Posterior vena cava (tissue), 2 donors: Measurements from ENCODE around the gene ARHGEF19. TPM values are rescaled to one million over a fixed set of nuclear protein-coding genes. Genes with fewer than 3 reads are reported as not detected.
A peak's percentile ranks its signal among the peaks of the same experiment; 100 is the strongest.
"Not testable (repeated sequence)": the region's sequence is repeated elsewhere in the genome, so short reads cannot be mapped to it uniquely, and the experiment has no call there.

ENCODE experiments used
- DNase-seq: peaks from one replicate; pipeline ENCODE4 v3.0.0-alpha.2; 2020; ENCODE audit warnings: low spot score
- intact Hi-C, 2 donors: fragments of 100-400 bp; cut with DNase I; formaldehyde crosslinking; loops; one replicate each; pipeline versions ENCODE4 v1.14.1 to v1.14.2; 2022 to 2023
- total RNA-seq, 2 donors: library from RNA; stranded (reverse); fragmentation: NEBNext Ultra II Directional; extraction: Animal tissue kit (Norgen Biotek cat#: 25700); gene quantifications; one replicate each; pipeline ENCODE4 v1.2.1, GENCODE V29; 2021
- donor health status: DM: yes; HTN: yes; CAD: no.
- donor health status: DM: yes; HTN: yes; CAD: no.

The ARHGEF19 gene
- total RNA-seq, 2 donors from 2014 or later: 4.7 to 5.5 TPM

DNA sequence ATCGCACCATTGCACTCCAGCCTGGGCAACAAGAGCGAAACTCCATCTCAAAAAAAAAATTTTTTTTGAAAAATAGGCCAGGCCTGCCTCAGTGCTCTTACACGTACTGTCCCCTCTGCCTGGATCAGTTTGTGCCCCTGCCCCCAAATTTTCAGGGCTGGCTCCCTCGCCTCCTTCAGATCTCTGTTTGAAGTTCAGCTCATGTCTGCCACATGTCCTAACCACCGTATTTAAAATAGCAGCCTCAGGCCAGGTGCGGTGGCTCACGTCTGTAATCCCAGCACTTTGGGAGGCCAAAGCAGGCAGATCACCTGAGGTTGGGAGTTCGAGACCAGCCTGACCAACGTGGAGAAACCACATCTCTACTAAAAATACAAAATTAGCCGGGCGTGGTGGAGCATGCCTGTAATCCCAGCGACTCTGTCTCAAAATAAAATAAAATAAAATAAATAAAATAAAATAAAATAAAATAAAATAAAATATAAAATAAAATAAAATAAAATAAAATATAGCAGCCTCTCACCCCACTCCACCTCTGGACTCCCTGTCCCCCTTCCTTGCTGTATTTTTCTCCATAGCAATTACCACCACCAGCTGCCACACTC, 48.7 kb downstream of the ARHGEF19 start:
- DNase-seq, intact Hi-C loops: not testable (repeated sequence)

DNA sequence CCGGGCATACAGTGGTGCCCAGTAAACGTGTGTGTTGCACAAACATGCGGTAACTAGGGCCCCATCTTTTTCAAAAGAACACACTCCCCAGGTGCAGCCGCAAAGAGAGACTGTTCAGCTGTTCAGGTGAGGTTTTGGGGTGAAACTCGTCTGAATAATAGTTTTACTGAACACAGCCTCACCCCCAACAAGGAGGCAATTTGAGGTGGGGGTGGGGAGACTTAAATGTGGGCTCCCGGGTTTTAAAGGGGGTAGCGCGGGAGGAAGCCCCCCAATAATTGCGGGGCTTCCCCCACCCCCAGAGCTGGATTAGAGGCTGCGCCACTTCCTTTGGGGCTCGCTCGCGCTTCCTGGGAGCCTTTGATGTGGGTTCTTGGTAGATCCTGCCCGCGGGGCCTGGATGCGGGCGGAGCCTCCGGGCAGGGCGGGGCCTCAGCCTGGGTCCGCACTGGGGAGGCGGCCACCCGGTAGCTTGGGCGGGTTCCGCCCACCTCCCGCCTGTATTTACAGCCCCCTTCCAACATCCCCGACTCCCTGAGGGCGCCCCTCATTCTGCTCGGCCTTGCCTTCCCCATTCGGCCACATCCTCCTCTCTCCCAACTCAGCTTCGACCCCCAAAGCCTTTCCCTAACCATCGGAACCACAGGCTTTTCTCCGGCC, 50.2 kb downstream of the ARHGEF19 start:
- intact Hi-C loops: no loop called here
- DNase-seq: no peak

DNA sequence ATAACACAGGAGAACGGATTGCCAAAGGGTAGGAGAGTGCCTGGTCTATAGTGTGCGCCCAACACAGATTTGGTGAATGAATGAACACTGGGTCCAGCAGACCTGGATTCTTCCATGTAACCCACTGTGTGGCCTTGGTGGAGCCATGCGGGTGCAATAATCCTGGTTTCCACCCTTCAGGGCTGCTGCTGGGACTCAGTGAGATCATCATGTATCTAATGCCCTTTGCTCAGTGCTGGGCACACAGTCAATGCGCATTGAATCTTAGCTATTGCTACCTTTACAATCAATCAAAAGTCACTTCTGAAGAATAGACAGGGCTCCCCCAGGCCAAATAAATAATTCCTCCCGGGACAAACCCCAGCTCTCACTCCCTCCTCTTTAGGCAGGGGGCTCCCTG, 50.7 kb downstream of the ARHGEF19 start:
- intact Hi-C loops: no loop called here

DNA sequence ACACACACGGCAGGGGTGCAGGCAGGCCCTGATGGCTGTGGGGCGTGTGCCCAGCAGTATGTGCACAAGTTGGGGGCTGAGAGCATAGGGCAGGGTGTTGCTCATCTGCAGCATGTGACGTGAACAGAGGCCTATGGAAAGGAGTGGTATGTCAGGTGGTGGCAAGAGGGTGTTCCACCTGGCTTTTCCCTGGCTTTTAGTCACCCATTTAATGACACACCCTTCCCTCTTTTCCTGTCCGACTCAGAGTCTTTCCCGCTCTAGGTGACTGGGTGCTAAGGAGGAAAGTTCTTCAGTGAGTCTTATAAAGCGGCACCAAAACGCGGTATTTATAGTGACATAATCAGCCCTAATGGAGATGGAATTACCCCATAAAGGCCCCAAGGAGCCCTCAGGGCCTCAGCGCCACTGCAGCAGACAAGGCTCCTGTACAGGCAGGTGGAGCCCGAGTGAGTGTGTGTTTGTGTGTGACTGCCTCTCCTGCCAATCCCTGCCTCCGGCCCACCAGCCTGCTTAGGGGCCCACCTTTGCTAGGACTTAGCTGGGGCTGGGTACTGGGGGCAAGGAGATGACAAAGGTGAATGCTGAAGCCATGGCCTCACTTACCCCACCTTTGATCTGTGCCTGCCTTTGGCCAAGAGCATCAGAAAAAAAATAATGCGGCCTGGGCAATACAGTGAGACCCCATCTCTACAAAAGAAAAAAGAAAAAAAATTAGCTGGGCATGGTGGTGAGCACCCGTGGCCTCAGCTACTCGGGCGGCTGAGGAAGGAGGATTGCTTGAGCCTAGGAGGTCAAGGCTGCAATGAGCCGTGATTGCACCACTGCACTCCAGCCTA, 53.2 kb downstream of the ARHGEF19 start:
- intact Hi-C loops: no loop called here

More for the DNA sequence above, 50.7 kb downstream of the ARHGEF19 start:
- no peak for DNase-seq

DNA sequence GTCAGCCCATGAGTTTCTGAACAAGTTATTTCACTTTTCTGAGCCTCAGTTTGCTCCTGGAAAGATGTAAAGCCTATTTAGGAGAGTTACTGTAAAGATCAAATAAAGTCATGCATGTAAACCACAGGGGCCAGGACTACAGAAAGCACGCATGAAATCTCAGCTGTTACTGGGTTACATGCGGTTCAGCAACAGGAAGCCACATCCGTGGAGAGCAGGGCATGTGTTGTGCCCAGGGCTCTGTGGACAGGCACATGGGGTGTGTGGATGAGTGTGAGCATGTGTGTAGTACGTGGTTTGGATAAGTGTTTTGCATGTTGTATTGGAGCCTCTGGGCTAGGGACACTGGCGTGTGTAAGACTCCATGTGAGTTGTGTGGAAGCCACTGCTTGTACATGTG, 54.4 kb downstream of the ARHGEF19 start:
- no peak for DNase-seq
- intact Hi-C loops: no loop called here

More for the DNA sequence above, 53.2 kb downstream of the ARHGEF19 start:
- no peak for DNase-seq

DNA sequence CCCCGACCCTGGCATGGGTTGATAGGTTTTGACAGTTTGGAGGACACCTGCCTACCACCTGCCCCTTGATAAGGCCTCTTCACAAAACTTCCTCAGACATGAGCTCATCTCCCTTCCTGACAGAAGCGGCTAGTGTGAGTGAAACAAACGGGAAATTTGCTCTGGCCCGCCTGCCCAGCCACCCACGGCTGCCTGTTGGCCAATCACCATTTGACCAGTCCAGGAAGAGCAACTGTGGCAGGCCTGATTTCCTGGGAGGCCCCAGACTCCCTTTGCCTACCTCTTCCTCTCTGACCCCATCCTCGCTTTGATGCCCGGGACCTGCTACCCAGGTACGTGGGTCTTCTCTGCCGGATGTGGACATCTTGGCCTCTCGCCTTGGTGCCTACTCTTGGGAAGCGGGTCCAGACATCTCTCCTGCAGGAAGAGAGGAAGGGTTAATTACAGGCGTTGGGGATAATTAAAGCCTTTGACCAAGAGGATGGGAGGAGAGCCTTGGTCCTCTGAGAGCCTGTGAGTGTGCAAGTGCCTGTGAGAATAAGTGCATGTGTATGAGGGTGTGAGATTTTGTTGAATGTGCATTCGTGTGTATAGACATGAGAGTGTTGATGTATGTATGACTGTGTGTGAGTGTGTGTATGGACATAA, 55.5 kb downstream of the ARHGEF19 start:
- DNase-seq: peak; percentile 84
- intact Hi-C loops: no loop called here

DNA sequence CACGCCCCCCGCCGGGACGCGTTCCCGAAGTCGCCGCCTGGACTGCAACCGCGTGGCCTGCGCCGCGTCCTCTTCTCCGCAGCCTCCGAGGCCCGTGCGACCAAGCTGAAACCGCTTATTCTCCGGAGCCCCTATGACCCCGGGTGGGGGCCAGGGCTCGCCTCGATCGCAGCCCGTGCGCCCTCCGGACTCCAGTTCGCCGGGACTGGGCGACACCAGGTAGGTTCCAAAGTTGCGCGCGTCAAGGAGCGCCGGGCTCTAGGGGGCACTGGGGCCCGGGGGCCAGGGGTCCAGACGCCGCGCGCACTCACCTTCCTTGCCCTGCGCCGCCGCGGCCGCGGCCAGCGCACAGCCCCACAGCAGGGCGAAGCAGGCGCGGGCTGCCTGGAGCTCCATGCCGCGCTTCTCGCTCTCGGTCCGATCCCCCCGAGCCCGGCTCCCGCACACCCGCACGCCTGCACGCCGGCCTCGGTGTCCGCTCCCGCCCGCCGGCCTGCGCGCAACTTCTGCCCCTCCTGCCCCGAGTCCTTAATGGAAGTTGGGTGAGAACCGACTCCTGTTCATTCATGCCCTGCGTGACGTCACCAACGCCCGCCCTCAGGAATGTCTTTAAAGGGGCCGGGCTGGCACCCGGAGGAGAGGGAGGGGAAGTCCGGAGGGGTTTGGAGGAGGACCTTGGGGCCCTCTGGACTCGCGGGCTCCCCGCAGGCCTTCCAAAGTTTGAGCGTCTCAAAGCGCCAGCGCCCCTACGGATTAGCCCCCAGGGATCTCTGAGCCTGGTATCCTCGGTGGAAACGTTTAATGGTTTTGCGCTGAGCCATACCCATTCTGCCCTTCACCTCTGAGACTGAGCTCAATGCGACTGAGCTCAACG, 56.7 kb downstream of the ARHGEF19 start, which contains the start of gene EPHA2:
EPHA2 (minus strand) TSS at position 533 of the 874 bp plus-strand sequence; CDS start at position 396, 137 bp downstream.
- peak; percentile 94 for DNase-seq
- intact Hi-C loops: no loop called here

DNA sequence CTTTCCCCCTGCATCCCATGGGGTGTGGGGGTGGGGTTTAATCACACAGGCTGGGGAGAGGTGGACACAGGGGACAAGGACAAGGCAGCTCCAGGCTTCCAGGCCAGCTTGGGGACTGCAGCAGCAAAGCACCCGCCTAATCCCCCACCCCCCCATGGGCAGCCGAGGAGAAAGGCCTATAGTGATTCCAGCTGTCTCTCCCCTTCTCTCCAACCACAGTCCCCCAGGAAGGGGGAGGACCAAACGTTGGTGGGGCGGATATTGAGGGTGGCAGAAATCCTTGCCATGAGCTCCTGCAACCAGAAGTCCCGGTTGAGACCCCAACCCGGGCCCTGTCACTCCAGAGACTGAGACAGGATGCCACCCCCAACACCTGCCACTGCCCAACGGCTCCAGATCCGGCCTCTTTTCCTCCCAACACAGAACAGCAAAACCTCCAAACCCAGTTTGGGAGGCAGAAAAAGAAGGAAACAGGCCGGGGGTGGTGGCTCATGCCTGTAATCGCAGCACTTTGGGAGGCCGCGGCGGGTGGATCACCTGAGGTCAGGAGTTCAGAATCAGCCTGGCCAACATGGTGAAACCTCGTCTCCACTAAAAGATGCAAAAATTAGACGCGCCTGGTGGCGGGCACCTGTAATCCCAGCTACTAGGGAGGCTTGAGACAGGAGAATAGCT, 58.3 kb downstream of the ARHGEF19 start:
- DNase-seq: peak; percentile 76
- intact Hi-C loops: no loop called here

DNA sequence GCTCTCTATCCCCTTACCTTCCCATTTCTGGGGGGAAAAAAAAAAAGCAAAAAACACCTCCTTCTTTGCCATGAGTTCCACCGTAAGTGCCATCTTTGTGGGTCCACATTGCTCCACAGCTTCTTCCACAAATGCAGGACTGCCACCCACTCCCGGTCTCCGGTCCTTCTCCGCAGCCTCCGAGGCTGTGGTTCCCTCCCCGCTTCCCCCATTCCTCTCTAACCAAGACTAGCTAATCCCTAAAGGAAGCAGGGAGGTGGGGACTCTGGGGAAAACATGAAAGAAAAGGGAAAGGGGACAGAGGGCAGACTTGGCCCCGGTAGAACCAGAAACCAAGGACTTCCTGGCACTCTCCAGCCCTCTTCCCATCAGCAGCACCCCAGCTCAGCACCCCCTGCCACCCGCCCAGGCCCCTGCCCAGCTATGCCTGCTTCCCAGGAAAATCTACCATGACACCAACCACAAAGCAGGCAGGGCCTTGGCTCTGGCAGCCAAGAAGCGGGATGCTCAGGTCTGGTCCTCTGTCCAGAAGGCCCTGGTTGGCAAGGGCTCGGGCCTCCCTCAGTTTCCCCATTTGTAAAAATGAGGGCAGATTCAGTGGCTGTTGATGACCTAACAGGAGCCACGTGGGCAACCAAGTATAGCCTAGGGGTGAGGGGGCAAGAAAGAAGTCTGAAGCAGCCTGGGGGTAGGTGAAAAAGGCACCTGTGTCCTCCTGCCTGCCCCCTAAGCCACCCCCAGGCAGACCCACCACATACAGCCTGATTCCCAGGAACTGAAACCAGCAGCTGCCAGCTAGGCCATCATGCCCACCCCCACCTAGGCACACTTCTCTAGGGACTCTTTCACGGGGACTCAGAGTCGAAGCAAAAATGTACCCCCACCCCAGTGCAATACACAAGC, 59.1 kb downstream of the ARHGEF19 start:
- intact Hi-C loops: no loop called here
- DNase-seq: no peak

DNA sequence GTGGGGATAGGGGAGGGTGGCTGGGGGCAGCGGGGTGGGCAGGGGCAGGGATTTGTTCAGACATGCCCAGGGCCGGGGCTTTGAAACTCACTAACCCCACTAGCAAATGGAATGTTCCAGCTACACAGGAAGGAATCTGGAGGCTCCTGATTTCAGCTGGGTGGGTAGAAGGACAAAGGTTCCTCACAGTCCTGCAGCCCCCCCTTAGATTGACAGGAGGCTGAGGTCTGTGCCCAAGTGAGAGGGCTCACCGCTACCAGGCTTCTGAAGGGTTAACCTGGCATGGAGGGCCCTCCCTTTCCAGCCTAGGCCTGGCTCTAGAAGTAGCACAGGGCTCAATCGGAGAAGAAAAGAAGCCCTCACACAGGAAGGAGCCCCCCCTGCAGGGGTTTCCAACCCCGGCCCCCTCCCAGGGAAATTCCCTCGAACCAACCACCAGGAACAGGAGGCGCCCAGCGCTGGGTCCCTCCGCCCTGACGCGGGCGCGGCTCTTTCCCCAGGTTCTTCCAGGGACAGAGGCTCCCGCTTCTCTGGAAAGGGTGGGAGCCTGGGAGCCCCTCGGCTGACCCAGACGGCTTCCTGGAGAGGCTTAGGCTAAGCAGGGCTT, 59.9 kb downstream of the ARHGEF19 start:
- intact Hi-C loops: no loop called here

DNA sequence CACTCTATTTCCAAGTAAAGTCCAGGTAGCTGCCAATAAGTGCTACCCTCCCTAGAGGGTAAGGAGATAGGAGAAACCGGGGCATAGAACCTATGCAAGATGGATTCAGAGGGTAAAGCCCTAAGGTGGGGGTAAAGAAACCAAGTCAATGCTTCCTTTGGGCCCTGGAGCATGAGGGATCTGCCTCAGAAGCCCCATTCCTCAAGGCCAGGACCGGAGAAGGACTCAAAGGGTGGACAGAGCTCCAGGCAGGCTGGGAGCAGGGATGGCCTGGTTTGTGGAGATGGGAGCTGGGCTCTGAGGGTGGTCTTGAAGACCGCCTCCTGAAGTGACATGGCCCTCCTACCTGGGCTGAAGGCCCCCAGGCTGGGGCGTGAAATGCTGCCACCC, 60.5 kb downstream of the ARHGEF19 start:
- intact Hi-C loops: no loop called here
- no peak for DNase-seq

More for the DNA sequence above, 59.9 kb downstream of the ARHGEF19 start:
- DNase-seq: no peak

DNA sequence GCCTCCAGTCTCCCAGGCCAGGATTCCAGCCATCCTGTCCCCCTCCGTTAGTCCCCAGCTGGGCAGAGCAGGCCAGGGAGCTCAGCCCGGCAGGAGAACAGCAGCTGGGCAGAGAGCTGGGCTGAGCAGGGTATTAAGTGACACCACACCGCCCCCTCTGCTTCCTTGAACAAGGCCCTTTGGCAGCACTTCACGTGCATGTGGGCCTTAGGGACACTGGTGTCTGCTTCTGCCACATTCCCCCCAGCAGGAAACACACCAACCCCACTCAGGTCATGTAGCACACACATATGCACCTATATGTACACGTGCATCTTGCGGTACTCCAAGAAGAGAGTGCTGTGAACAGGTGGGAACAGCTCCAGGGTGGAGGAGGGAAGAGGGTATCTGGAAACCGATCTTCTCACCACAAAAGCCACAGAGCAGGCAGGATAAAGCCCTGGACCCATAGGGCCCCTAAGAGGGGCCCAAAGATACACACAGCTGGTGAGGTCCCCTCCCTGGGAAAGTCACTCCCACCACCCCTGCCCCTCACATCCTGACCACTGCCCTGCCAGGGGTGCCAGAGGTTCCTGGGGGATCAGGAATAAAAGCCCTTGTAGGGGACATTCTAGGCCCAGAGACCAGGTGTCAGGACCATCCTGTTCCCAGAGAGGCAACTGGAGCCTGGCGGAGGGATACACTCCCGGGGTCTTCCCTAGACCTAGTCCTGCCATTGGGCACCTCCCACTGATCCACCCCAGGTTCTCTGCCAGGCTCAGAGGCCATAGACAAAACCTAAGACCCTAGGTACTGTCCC, 61.1 kb downstream of the ARHGEF19 start:
- DNase-seq: no peak
- intact Hi-C loops: no loop called here

DNA sequence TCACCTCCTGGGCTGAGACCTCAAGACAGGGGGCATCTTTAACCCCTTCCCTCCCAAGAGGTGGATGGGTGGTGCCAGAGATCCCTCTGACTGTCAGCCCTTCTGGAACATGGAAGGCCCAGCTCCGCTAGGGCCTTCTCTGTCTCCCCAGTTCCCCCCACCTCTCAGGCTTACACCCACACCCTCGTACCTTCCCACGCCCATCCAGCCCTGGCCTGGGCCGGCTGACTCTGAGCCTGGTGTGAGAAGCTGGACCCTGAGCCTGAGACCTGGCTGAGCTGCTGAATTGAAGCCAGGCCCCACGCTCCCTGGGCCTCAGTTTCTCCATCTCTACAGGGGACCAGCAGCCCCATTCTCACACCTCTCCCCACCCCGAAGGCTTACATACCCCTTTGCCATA, 61.9 kb downstream of the ARHGEF19 start:
- no peak for DNase-seq
- intact Hi-C loops: no loop called here

DNA sequence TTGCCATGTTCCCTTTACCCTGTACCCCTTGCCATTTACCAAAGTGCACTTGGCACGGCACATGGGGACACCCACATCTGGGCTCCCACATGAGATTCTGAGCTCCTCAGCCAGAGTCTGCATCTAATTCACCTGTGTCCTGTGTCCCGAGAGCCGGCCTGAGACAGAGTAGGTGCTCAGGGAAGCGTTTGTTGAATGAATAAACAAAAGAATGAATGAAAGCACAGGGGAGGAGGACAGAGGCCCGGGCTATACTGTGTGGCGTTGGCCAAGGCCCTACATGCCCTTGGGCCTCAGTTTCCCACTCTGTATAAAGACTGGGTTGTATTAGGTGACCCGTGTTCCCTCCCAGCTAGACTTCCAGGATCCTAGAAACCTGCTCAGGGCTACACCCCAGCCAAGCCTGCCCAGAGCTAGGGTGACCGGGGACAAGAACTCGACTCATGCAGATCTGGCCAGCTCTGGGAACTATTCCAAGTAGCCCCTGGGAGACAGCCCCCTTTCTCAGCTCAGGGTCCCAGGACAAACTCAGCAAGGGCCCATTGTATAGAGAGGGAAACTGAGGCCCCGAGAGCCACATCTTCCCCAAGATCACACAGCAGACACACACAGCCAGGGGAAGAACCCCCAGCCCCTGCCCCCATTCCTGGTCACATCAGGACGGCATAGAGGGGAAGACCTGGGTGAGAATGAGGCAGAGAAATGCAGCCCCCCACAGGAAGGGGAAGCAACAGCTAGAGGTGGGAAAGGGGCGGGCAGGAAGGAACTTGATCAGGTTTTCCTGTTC, 62.6 kb downstream of the ARHGEF19 start:
- intact Hi-C loops: loop anchor here in 1 of 2 donors (5.0 kb wide), 1 partner anchor 32 kb away; no protein-coding TSS in a partner anchor
- no peak for DNase-seq

DNA sequence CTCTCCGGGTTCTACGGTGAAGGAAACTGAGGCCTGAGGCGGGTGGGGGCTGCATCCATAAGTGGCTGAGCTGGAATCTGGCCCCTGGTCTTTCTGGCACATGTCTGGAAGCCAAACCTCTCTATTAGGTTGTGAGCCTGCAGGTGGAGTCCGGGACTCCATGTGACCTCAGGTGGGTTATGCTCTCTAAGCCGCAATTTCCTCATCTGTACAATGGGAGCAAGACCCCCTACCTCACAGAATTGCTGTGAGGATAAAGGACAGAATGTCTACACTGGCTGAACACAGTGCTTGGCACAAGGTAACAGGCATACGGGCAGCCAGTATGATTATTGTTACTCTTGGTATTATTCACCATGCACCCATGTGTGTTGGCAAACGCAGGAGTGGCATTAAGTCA, 63.3 kb downstream of the ARHGEF19 start:
- DNase-seq: no peak
- intact Hi-C loops: loop anchor here in 1 of 2 donors (5.0 kb wide), 1 partner anchor 33 kb away; no protein-coding TSS in a partner anchor
